HG02840 (cell line): ENCODE data around the gene UGT2A1.
"Not testable (repeated sequence)": the region's sequence is repeated elsewhere in the genome, so short reads cannot be mapped to it uniquely, and the experiment has no call there.

Experiments used
- ATAC-seq: cut with Tn5 transposase; IDR thresholded peaks from one replicate; pipeline ENCODE4 v1.9.1; 2021; ENCODE audit warnings: mild to moderate bottlenecking, moderate library complexity, moderate number of reproducible peaks; ENCODE audit not compliant: unreplicated experiment, low FRiP score

UGT2A1 gene

DNA sequence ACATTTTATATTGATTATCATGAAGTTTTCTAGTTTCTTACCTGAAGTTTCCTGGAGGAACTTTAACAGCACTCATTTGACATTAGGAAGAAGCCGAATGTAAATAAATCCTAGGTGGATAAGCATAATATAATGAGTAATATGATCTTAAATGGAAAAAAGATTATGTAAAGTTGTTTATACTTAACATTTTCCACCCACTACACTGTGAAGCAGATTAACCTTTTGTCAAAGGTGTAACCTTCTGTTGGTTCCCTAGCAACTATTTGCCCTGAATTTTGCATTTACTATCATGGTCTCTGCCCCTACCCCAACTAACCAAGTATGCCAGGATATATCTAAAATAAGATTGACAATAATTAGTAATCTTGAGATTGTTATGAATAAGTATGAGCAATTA, at the start of gene UGT2A1:
TSS of gene UGT2A1 (minus strand) at position 101 of the 400 bp plus-strand sequence. CDS start 5,603 bp downstream, outside the sequence.
- ATAC-seq: no peak

DNA sequence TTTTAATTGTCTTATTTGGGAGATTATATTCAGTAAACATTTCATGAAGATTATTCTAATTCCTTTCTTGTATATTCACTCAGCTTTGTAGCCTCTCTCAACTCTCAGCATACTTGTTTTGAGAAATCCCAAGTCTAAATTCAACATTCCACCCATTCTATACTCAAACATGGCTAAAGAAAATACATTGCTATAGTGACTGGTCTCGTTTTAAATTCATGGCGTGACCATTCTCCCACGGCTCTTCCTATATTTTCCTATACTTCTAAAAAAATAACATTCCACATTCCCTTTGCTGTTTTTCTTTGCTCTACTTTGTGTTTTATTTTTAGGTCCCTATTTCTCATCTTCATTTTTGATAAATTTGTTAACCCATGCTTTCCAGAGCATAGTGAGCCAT, 49.2 kb upstream of the UGT2A1 start:
- ATAC-seq: no peak

DNA sequence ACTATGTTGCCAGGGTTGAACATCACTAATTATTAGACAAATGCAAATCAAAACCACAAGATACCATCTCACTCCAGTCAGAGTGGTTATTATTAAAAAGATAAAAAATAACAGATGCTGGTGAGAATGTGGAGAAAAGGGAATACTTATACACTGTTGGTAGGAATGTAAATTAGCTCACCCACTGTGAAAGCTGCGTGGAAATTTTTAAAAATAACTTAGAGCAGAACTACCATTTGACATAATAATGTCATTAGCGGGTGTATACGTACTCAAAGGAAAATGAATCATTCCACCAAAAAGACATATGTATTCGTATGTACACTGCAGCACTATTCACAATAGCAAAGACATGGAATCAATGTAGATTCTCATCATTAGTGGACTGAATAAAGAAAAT, 48.6 kb upstream of the UGT2A1 start:
- ATAC-seq: no peak

DNA sequence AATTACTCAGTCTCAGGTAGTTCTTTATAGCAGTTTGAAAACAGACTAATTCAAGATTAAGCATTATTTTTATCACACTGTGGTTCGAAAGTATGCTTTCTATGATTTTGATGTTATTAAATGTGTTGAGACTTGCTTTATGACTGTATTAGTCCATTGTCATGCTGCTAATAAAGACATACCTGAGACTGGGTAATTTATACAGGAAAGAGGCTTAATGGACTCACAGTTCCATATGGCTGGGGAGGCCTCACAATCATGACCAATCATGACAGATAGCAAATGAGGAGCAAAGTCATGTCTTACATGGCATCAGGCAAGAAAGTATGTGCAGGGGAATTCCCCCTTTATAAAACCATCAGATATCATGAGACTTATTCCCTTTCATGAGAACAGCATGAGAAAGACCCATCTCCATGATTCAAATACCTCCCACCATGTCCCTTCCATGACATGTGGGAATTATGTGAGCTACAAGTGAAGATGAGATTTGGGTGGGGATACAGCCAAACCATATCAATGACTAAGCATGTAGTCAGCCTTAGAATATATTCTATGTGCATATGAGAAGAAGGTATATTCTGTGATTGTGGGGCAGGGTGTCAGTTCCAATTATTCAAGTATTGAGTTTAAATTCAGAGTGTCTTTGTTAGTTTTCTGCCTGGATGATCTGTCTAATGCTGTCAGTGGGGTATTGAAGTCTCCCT, 44.6 kb upstream of the UGT2A1 start:
- ATAC-seq: no peak

DNA sequence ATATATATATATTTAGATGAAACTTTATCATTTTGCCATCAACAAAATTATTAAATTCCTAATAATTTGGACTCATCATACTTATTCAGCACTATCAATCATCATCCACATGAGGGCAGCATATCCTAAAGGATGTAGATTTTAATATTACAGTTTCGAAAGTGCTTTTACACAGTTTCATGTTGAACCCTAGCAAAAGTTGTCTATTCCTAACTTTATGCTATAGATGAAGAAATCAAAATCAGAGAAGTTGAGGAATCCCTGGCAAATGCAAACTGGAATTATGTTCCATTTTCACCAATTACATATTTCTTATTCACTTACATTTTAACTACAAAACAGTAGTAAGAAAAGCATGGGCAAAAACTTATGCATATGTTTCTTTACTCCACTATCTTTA, 36.6 kb upstream of the UGT2A1 start:
- no peak for ATAC-seq

DNA sequence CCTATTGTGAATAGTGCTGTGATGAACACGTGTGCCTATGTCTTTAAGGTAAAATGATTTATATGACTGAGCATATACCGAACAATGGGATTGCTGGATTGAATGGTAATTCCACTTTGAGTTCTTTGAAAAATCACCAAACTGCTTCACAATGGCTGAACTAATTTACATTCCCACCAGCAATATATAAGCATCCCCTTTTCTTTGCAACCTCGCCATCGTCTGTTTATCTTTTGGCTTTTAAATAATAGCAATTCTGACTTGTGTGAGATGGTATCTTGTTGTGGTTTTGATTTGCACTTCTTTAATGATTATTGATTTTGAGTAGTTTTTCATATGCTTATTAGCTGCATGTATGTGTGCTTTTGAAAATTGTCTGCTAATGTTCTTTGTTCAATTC, 31.8 kb upstream of the UGT2A1 start:
- ATAC-seq: no peak

DNA sequence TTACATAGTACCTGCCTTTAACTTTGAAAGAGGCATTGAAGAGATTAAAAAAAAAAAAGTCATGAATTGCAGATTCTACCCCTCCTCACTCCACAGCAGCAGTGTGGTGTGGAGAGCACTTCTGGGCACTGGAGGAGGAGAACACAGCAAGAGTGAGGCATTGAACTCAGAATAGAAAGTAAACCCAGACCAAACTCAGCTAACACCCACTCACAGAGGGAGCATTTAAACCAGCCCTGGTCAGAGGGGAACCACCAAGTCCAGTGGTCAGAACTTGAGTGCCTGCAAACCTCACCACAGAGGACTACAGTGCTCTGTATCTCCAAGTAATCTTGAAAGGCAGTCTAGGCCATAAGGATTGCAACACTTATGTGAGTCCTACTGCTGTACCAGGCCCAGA, 15.6 kb upstream of the UGT2A1 start:
- no peak for ATAC-seq

DNA sequence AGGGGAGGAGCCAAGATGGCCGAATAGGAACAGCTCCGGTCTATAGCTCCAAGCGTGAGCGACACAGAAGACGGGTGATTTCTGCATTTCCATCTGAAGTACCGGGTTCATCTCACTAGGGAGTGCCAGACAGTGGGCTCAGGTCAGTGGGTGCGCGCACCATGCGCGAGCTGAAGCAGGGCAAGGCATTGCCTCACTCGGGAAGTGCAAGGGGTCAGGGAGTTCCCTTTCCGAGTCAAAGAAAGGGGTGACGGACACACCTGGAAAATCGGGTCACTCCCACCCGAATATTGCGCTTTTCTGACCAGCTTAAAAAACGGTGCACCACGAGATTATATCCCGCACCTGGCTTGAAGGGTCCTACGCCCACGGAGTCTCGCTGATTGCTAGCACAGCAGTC, 11.0 kb upstream of the UGT2A1 start:
- not testable (repeated sequence) for ATAC-seq

DNA sequence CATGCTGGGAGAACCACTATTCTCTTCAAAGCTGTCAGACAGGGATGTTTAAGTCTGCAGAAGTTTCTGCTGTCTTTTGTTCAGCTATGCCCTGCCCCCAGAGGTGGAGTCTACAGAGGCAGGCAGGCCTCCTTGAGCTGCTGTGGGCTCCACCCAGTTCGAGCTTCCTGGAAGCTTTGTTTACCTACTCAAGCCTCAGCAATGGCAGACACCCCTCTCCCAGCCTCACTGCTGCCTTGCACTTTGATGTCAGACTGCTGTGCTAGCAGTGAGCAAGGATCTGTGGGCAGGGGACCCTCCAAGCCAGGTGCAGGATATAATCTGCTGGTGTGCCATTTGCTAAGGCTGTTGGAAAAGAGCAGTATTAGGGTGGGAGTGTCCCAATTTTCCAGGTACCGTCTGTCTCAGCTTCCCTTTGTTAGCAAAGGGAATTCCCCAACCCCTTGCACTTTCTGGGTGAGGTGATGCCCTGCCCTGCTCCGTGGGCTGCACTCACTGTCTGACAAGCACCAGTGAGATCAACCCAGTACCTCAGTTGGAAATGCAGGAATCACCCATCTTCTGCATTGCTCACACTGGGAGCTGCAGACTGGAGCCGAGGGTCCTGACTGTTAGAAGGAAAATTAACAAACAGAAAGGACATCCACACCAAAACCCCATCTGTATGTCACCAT, 8.2 kb upstream of the UGT2A1 start:
- not testable (repeated sequence) for ATAC-seq

DNA sequence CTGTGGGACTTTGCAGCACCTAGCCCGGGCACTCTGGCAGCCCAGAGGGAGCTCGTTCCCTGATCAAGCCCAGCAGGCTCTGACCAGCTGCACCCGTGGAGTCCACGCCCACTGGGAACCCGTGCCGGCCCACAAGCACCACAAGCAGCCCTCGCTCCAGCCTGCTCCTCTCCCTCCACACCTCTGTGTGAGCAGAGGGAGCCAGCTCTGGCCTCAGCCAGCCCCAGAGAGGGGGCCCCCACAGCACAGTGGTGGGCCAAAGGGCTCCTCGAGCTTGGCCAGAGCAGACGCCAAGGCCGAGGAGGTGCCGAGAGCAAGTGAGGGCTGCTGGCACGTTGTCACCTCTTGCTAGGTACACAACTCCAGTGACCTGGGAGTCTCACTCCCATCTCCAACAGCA, 5.1 kb upstream of the UGT2A1 start:
- ATAC-seq: no peak

DNA sequence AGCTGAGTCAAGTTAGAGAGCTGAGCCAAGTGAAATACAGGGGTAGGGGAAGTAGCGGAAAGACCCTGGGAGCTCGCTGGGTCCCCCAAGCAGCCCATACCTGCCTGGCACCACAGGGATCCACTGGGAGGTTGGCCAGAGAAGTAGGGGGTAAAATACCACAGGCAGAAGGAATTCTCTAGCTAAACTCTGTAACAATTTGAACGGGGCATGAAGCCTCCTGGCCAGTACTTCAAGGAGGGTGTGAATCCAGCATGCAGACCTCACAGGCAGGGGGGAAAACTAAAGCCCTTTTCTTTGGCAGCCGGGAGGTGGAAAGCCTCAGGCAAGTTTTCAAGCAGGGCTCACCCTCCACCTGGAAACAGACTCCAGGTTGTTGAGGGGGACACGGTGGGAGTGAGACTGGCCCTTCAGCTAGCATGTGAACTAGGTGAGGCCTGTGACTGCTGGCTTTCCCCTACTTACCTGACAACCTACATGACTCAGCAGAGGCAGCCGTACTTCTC, 3.7 kb upstream of the UGT2A1 start:
- no peak for ATAC-seq

DNA sequence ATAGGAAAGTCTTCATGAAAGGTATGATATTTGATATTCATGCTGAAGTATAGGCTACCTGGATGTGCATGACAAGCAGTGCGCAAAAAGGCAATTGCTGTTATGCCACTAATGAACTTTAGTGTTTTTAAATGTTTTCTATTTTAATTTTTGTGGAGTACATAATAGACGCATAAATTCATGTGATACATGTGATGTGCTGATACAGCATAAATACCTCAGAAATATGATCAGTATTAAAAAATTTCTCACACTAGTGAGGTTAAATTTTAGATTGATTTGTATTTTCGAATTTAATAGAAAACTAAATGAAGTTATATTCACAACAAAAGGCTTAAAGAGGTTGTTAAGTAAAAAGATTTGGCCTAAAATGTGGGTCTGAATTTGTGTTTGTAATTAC, 2.2 kb downstream of the UGT2A1 start:
- ATAC-seq: no peak

DNA sequence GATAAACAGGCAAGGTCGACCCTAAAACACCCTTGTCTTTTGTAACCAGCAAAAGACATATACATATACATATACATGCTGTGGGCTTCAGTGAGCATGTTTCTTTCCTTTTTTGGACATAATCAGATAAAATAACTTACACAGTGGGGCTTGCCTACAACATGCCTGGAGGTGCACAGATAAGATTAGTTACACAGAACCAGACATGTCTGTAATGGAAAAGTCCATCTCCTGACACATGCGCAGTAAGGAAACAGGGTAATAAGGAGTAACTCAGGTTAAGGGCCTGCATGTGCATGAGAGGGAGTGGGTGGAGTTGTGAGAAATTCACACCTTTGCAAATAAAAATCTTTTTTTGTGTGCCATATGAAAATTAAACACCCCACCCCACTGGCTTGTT, 3.4 kb downstream of the UGT2A1 start:
- ATAC-seq: no peak

DNA sequence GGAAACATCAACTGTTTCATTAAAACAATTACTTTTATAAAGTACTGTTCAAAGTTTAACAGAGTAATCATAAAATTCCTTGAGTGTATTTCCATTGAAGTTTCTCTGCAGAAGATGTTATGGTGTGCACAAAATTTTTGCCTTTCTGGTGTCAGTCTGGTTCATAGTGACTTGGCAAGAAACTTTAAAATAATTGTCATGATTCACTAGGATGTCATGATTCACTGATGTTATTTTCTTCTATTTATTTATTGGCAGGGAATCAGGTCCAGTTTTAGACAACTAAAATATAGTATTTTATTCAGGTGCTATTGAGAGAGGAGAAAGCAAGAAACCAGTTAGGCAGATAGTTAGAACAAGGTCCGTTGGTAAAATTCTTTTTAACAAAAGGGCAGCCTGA, 3.8 kb downstream of the UGT2A1 start:
- no peak for ATAC-seq

DNA sequence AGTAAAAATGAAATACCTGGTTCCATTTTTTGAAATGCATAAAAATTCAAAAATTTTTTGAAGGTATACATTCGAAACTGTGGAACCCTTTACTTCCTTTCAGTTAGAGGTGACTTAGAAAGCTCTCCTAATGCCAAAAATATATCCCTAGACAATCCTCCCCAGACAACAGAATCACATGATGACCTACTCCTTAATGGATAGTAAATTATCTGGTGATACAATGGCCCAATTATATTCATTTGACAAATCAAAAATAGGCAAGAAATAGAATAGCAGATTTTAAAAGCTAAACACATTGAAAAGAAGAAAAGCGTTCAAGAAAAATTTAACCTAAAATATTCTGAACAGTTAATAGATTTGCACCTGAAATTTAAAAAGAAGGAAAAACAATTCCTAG, 10.1 kb downstream of the UGT2A1 start:
- ATAC-seq: no peak

DNA sequence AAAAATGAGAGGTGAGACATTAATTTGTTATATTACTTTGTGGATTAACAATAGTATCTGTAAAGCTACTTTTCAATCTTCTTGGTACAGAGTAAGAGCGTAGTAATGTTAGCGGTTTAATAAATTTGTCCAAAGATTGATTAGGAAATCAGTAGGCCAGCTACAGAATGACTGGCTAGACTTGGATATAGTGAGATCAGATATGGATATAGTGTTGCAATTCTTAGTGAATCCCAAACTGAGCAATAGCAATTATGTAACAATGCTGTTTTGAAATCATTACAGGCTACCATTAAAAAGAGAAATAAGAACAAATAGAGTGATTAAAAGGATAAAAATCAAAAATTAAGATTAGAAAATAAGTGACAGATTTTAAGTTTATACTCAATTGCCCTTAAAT, 12.8 kb downstream of the UGT2A1 start:
- no peak for ATAC-seq

DNA sequence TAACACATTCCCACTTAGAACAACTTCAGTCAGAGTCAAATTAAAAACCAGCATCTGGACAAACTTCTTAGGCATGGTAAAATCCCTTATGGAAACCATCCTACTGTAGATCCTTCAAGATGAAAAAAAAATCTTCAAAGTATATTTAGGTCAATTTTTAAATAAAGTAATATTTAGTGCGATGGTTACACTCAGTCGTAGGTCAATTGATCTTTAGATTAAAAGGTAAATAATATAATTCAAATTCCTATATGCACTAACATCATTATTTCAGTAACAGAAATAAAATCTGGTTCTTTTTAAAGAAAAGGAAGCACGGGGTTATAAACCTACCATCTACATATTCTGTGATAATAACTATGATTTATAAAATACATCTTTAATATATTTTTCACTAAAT, 13.5 kb downstream of the UGT2A1 start, which contains the start of gene UGT2A2:
TSS of gene UGT2A2 (minus strand) at position 101 of the 400 bp plus-strand sequence. CDS start at position 99, 2 bp downstream.
- ATAC-seq: no peak

DNA sequence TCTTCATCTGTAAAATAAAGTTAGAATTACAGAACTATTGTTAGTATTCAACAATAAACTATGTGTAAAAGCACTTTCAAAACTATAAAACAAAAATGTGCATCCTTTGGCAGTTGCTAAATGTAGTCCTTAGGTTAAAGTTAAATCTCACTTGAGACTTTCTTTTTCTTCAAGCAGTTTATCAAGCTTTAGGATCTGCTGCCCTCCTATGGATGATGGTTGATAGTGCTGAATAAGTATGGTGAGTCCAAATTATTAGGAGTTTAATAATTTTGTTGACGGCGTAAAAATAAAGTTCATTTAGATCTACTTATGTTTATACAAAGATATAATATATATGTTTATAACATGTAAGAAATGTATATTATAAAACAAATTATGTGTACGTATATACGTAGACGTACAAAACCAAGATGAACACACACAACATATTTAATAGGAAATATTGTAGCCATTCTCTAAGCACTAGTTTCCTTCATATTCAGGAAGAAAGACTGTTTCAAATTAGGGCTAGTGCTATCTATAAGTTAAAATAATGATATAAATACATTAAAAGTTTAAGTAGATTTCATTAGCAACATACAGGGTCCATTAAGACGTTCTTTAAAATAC, 35.9 kb downstream of the UGT2A1 start:
- ATAC-seq: no peak

DNA sequence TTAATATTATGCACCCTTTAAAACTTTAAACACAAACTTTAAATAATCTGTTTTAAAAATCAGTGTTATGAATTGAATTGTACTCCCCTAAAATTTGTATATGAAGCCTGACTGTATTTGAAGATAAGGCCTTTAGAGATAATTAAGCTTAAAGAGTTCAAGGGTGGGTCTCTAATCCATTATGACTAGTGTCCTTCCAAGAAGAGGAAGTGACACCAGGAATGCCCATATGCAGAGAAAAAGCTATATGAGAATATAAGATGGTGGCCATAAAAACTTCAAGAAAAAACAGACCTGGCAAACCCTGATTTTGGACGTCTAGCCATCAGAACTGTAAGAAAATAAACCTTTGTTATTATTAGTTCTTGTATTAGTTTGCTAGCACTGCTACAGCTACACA, 42.6 kb downstream of the UGT2A1 start:
- ATAC-seq: no peak

DNA sequence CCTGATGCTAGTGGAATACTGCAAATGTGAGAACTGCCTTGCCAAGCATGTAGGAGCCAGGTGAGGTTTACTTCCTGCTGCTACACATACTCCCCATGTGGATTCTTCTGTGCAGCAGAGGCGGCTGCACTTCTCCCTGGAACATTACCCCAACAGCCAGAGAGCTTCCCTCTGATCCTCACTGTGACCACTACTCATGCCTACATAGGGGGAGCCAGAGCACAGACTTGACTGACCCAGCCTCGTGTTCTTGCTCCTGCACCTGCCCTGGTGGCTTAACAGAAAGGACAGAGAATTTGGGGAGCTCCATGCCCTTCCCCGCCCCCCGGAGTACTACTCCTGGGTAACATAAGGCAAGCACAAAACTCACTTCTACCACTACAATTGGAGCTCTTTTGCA, 52.0 kb downstream of the UGT2A1 start:
- no peak for ATAC-seq

DNA sequence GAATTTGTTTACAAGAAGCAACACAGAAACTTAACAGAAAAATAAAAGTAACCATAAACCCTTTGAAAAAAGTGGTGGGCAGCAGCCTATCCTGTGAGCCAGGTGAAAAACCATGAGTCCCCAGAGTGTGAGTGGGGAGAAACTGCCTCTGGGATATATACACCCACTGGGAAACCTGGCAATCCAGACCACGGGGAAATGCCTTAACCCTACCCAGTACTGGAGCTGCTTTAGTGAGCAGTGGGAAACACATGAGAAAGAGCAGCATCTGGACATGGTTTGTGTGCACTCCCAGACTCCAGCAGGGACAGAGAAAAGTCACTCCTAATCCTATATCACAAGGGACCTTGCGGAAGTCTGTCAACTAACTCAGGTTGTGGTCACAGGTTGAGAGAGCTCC, 53.0 kb downstream of the UGT2A1 start:
- no peak for ATAC-seq

DNA sequence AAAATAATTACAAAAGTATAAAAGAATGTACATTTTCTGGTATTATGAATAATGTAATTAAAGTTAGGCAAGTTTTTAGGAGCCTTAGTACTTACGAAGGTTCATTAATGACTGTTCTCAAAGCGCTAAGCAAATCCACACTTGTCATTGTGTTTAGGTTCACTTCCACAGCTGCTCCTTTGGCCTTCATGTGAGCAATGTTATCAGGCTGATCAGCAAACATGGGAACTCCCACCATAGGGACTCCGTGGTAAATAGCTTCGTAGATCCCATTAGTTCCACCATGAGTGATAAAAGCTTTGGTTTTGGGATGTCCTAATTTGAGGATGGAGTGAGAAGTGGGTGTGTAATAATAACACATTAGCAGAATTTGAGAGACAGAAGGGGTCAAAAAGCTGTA, 58.7 kb downstream of the UGT2A1 start:
- ATAC-seq: no peak
